Mesendoderm (in vitro differentiated cells): Measurements from ENCODE around the gene SGK2.

Experiments
- DNase-seq: peaks from one replicate; pipeline ENCODE4 v3.0.0; 2013
- H2AK5ac ChIP-seq: 2 replicates; pipeline ENCODE4 v1.6.1; 2013; ENCODE audit warnings: low read length, inconsistent platforms
- H2BK120ac ChIP-seq: 2 replicates; pipeline ENCODE4 v1.6.1; 2013; ENCODE audit warnings: low read depth, mild to moderate bottlenecking, low read length, moderate library complexity, mixed read lengths
- H2BK15ac ChIP-seq: replicated peaks from 2 replicates; pipeline ENCODE4 v1.6.1; 2013; ENCODE audit warnings: low read depth, mild to moderate bottlenecking, moderate library complexity
- H2BK5ac ChIP-seq: 2 replicates; pipeline ENCODE4 v1.6.1; 2013; ENCODE audit warnings: low read length, inconsistent platforms
- H3K18ac ChIP-seq: 2 replicates; pipeline ENCODE4 v1.6.1; 2013; ENCODE audit warnings: mild to moderate bottlenecking, low read length, mixed read lengths
- H3K23ac ChIP-seq: one replicate; pipeline ENCODE4 v1.6.1; 2013; ENCODE audit warnings: low read length
- H3K27ac ChIP-seq: 2 replicates; pipeline ENCODE4 v1.5.1; 2013; ENCODE audit warnings: low read depth, mild to moderate bottlenecking, inconsistent platforms, low read length, moderate library complexity
- H3K27me3 ChIP-seq: 2 replicates; pipeline ENCODE4 v1.6.1; 2013; ENCODE audit warnings: low read length, control low read depth, mild to moderate bottlenecking, inconsistent platforms; ENCODE audit not compliant: insufficient read depth, poor library complexity
- H3K36me3 ChIP-seq: 2 replicates; pipeline ENCODE4 v1.6.1; 2013; ENCODE audit warnings: low read length, inconsistent platforms; ENCODE audit not compliant: control insufficient read depth, insufficient read depth
- H3K4ac ChIP-seq: one replicate; pipeline ENCODE4 v1.6.1; 2013; ENCODE audit warnings: low read depth, mild to moderate bottlenecking, low read length, moderate library complexity
- H3K4me1 ChIP-seq: 2 replicates; pipeline ENCODE4 v1.6.1; 2013; ENCODE audit warnings: low read depth, low read length, inconsistent platforms; ENCODE audit not compliant: control insufficient read depth
- H3K4me2 ChIP-seq: 2 replicates; pipeline ENCODE4 v1.6.1; 2013; ENCODE audit warnings: low read length
- H3K4me3 ChIP-seq: 2 replicates; pipeline ENCODE4 v1.5.1; 2013; ENCODE audit warnings: mild to moderate bottlenecking, low read length
- H3K56ac ChIP-seq: one replicate; pipeline ENCODE4 v1.6.1; 2013; ENCODE audit warnings: low read length
- H3K79me1 ChIP-seq: 2 replicates; pipeline ENCODE4 v1.6.1; 2013; ENCODE audit warnings: low read length, inconsistent platforms
- H3K79me2 ChIP-seq: 2 replicates; pipeline ENCODE4 v1.6.1; 2013; ENCODE audit warnings: mild to moderate bottlenecking, low read length; ENCODE audit not compliant: control insufficient read depth, insufficient read depth
- H3K9ac ChIP-seq: 2 replicates; pipeline ENCODE4 v1.6.1; 2013; ENCODE audit warnings: low read length, inconsistent platforms
- H4K5ac ChIP-seq: one replicate; pipeline ENCODE4 v1.6.1; 2013; ENCODE audit warnings: low read length
- H4K8ac ChIP-seq: one replicate; pipeline ENCODE4 v1.6.1; 2013; ENCODE audit warnings: low read depth, mild to moderate bottlenecking, control low read depth, low read length, moderate library complexity
- WGBS: extraction: QIAGEN DNeasy Blood & Tissue Kit; methylation state at CpG from one replicate; pipeline ENCODE4 v1.1.7; 2013; ENCODE audit warnings: low lambda C conversion rate, missing lambda C conversion rate; ENCODE audit not compliant: insufficient coverage; ENCODE audit errors: extremely low coverage; 5-methylcytosine and 5-hydroxymethylcytosine counted together

The SGK2 gene

DNA sequence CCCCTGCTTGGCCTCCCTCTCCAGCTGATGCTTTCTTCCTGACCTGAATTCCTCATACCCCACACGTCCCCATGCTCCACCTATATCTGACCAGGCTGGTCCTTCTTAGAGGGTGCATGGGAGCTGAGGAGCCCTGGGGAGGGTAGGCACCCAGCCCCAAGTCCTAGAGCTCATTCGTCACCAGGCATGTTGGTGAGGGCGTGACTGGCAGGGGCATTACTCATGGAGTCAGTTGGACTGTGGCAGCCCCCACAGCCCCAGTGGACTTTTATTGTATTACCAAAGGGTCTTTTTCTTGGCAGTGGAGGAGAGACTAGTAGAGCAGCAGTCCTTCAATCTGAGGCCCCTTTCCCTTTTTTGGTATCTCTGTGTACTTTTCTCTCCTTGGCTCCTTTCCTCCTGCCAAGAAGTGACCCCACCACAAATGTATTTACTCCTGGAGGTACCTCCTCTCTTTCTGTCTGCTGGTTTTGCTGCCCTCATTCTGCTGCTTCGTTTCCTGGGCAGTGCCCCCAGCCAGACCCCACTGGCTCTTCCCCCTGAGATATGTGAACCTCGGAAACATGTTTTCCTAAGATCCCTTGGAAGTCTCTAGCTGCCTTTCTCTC lies 10.4 kb upstream of the SGK2 start:
- Histone ChIP-seq H2BK120ac (no peak overlapping the region), H3K79me1 (no peaks in the 10 kb centered on the region), H2AK5ac (no peak overlapping the region), H3K36me3 (no peaks in the 10 kb centered on the region), H2BK15ac (no peak overlapping the region), H3K4ac (no peak overlapping the region), H2BK5ac (no peak overlapping the region), H3K4me1 (no peaks in the 10 kb centered on the region), H3K18ac (no peak overlapping the region), H3K23ac (no peak overlapping the region), H3K9ac (no peak overlapping the region), H3K79me2 (no peaks in the 10 kb centered on the region), H4K5ac (no peak overlapping the region), H3K27me3 (no peaks in the 10 kb centered on the region), H3K56ac (no peak overlapping the region), H3K4me2 (no peak overlapping the region), H3K4me3 (no peak overlapping the region), H3K27ac (no peak overlapping the region), H4K8ac (no peak overlapping the region)
- WGBS = no CpG with 5 or more reads among the region's 5 CpGs
- no peak for DNase-seq

- no peak for DNase-seq
Observed at GRCh38 chr20:43549416-43550065, 9.3 kb upstream of the SGK2 start.

DNA sequence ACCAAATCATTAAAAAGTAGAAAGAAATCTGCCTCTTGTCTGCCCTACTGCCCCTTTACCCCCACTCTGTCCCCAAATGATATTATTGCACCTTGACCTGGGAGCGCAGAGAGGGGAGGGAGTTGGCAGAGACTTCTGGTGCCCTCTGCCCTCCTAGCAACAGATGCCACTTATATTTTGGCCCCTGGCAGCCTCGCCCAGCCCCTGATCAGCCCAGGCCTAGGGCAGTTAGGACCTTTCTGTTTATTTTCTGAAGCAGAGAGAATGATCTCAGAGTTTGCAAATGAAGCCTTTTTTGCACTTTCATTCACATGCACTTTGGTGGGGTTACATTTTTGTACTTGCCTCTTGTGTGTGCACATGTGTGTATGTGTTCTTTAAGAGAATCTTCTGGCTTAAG lies 8.4 kb upstream of the SGK2 start:
- Histone ChIP-seq H3K27me3 (no peaks in the 10 kb centered on the region), H4K5ac (no peak overlapping the region), H2BK120ac (no peak overlapping the region), H3K27ac (no peak overlapping the region), H3K4me3 (no peak overlapping the region), H3K79me1 (no peaks in the 10 kb centered on the region), H3K4ac (no peak overlapping the region), H3K36me3 (no peaks in the 10 kb centered on the region), H3K18ac (no peak overlapping the region), H3K9ac (no peak overlapping the region), H2AK5ac (no peak overlapping the region), H3K23ac (no peak overlapping the region), H2BK15ac (no peak overlapping the region), H4K8ac (no peak overlapping the region), H3K4me1 (no peaks in the 10 kb centered on the region), H3K56ac (no peak overlapping the region), H2BK5ac (no peak overlapping the region), H3K79me2 (no peaks in the 10 kb centered on the region), H3K4me2 (no peak overlapping the region)
- DNase-seq = no peak
- no CpG with 5 or more reads among the region's 2 CpGs for WGBS

More at GRCh38 chr20:43549416-43550065, 9.3 kb upstream of the SGK2 start:
- no peak overlapping the region for H3K4ac ChIP-seq
- no peak overlapping the region for H2AK5ac ChIP-seq
- no peak overlapping the region for H3K4me2 ChIP-seq
- no peaks in the 10 kb centered on the region for H3K27me3 ChIP-seq
- H3K9ac ChIP-seq = no peak overlapping the region
- no peak overlapping the region for H4K8ac ChIP-seq
- no CpG with 5 or more reads among the region's 4 CpGs for WGBS
- H2BK120ac ChIP-seq = no peak overlapping the region
- H3K23ac ChIP-seq = no peak overlapping the region
- H3K79me2 ChIP-seq = no peaks in the 10 kb centered on the region
- no peaks in the 10 kb centered on the region for H3K36me3 ChIP-seq
- no peaks in the 10 kb centered on the region for H3K4me1 ChIP-seq
- H2BK15ac ChIP-seq = no peak overlapping the region
- no peak overlapping the region for H3K4me3 ChIP-seq
- no peak overlapping the region for H3K18ac ChIP-seq
- H4K5ac ChIP-seq = no peak overlapping the region
- H3K56ac ChIP-seq = no peak overlapping the region
- no peaks in the 10 kb centered on the region for H3K79me1 ChIP-seq
- H3K27ac ChIP-seq = no peak overlapping the region
- no peak overlapping the region for H2BK5ac ChIP-seq

GRCh38 chr20:43554369-43554768 lies 4.5 kb upstream of the SGK2 start:
- Histone ChIP-seq H3K27ac (no peak overlapping the region), H3K9ac (no peak overlapping the region), H3K4me1 (no peaks in the 10 kb centered on the region), H3K18ac (no peak overlapping the region), H3K79me2 (no peaks in the 10 kb centered on the region), H4K5ac (no peak overlapping the region), H2BK15ac (no peak overlapping the region), H3K4ac (no peak overlapping the region), H4K8ac (no peak overlapping the region), H3K23ac (no peak overlapping the region), H3K36me3 (no peaks in the 10 kb centered on the region), H3K79me1 (no peaks in the 10 kb centered on the region), H3K4me3 (no peak overlapping the region), H2BK120ac (no peak overlapping the region), H2AK5ac (no peak overlapping the region), H3K56ac (no peak overlapping the region), H3K27me3 (no peaks in the 10 kb centered on the region), H2BK5ac (no peak overlapping the region), H3K4me2 (no peak overlapping the region)
- no CpG with 5 or more reads among the region's 3 CpGs for WGBS
- DNase-seq = no peak

- no peak overlapping the region for H3K9ac ChIP-seq
- whole genome bisulfite sequencing = no CpG with 5 or more reads among the region's 8 CpGs
- no peak overlapping the region for H2BK5ac ChIP-seq
- DNase-seq = no peak
- H3K4ac ChIP-seq = no peak overlapping the region
- H3K4me1 ChIP-seq = no peaks in the 10 kb centered on the region
- no peak overlapping the region for H2AK5ac ChIP-seq
- H3K23ac ChIP-seq = no peak overlapping the region
- H4K8ac ChIP-seq = no peak overlapping the region
- H3K79me1 ChIP-seq = no peaks in the 10 kb centered on the region
- no peaks in the 10 kb centered on the region for H3K27me3 ChIP-seq
- H3K4me2 ChIP-seq = no peak overlapping the region
- no peak overlapping the region for H3K56ac ChIP-seq
- H3K18ac ChIP-seq = no peak overlapping the region
- no peaks in the 10 kb centered on the region for H3K36me3 ChIP-seq
- H4K5ac ChIP-seq = no peak overlapping the region
- H3K27ac ChIP-seq = no peak overlapping the region
- no peak overlapping the region for H2BK120ac ChIP-seq
- no peaks in the 10 kb centered on the region for H3K79me2 ChIP-seq
- no peak overlapping the region for H2BK15ac ChIP-seq
- H3K4me3 ChIP-seq = no peak overlapping the region
Observed at GRCh38 chr20:43559147-43559987, 540 bp downstream of the SGK2 start.
